Astrocyte (in vitro differentiated cells and primary cell): ENCODE results near the gene SCART1. TPM values are rescaled to one million over a fixed set of nuclear protein-coding genes. Genes with fewer than 3 reads are reported as not detected.

Source experiments
- DNase-seq: peaks from one replicate; pipeline ENCODE4 v3.0.0-alpha.2; 2010; ENCODE audit warnings: low read depth
- FAIRE-seq: peaks from 2 replicates; lab custom pipeline; 2011; peaks lifted over from hg19 to GRCh38; lab: Jason Lieb, UNC
- H2AFZ ChIP-seq: 2 replicates; pipeline ENCODE4 v1.6.0; 2012; ENCODE audit warnings: low read depth, low read length, inconsistent platforms
- H3K27ac ChIP-seq: 2 replicates; pipeline ENCODE4 v1.5.1; 2011; ENCODE audit warnings: low read depth, low read length, inconsistent platforms
- H3K27me3 ChIP-seq: 2 replicates; pipeline ENCODE4 v1.6.0; 2011; ENCODE audit warnings: low read length, inconsistent platforms; ENCODE audit not compliant: insufficient read depth
- H3K36me3 ChIP-seq: 2 replicates; pipeline ENCODE4 v1.5.1; 2011; ENCODE audit warnings: low read length, inconsistent platforms; ENCODE audit not compliant: insufficient read depth
- H3K4me1 ChIP-seq: 2 replicates; pipeline ENCODE4 v1.5.1; 2011; ENCODE audit warnings: low read length, inconsistent platforms; ENCODE audit not compliant: insufficient read depth
- H3K4me2 ChIP-seq: 2 replicates; pipeline ENCODE4 v1.6.0; 2012; ENCODE audit warnings: low read length, inconsistent platforms
- H3K4me3 ChIP-seq: 2 replicates; pipeline ENCODE4 v1.5.1; 2011; ENCODE audit warnings: low read depth, mild to moderate bottlenecking, low read length, inconsistent platforms; ENCODE audit not compliant: insufficient read depth
- H3K79me2 ChIP-seq: 2 replicates; pipeline ENCODE4 v1.6.0; 2012; ENCODE audit warnings: mild to moderate bottlenecking, low read length, inconsistent platforms; ENCODE audit not compliant: insufficient read depth
- H3K9ac ChIP-seq: 2 replicates; pipeline ENCODE4 v1.6.0; 2012; ENCODE audit warnings: mild to moderate bottlenecking, low read length, inconsistent platforms
- H3K9me3 ChIP-seq: 2 replicates; pipeline ENCODE4 v1.5.1; 2012; ENCODE audit warnings: low read depth, mild to moderate bottlenecking, low read length, inconsistent platforms; ENCODE audit not compliant: insufficient read depth
- H4K20me1 ChIP-seq: 2 replicates; pipeline ENCODE4 v1.6.0; 2012; ENCODE audit warnings: low read length, inconsistent platforms; ENCODE audit not compliant: insufficient read depth
- H3K27ac Mint-ChIP-seq: one replicate; pipeline ENCODE4 v1.8.0; 2021; ENCODE audit warnings: mild to moderate bottlenecking, mixed read lengths; ENCODE audit not compliant: unreplicated experiment
- H3K27me3 Mint-ChIP-seq: one replicate; pipeline ENCODE4 v1.8.0; 2021; ENCODE audit warnings: low read depth, mixed read lengths; ENCODE audit not compliant: unreplicated experiment
- H3K36me3 Mint-ChIP-seq: one replicate; pipeline ENCODE4 v1.8.0; 2021; ENCODE audit warnings: low read depth, mixed read lengths; ENCODE audit not compliant: unreplicated experiment
- H3K4me1 Mint-ChIP-seq: one replicate; pipeline ENCODE4 v1.8.0; 2021; ENCODE audit warnings: low read depth, mixed read lengths; ENCODE audit not compliant: unreplicated experiment
- H3K4me3 Mint-ChIP-seq: one replicate; pipeline ENCODE4 v1.8.0; 2021; ENCODE audit warnings: mild to moderate bottlenecking, moderate library complexity, mixed read lengths; ENCODE audit not compliant: unreplicated experiment
- H3K9me3 Mint-ChIP-seq: one replicate; pipeline ENCODE4 v1.8.0; 2021; ENCODE audit warnings: mild to moderate bottlenecking, mixed read lengths; ENCODE audit not compliant: unreplicated experiment
- CTCF ChIP-seq: IDR thresholded peaks from 2 replicates; pipeline ENCODE4 v1.5.1; 2011; ENCODE audit warnings: low read depth, mild to moderate bottlenecking, inconsistent platforms, low read length, moderate library complexity; ENCODE audit not compliant: insufficient read depth
- EZH2 ChIP-seq: IDR thresholded peaks from 2 replicates; pipeline ENCODE4 v1.6.1; 2012; ENCODE audit warnings: mild to moderate bottlenecking, low read length, inconsistent platforms; ENCODE audit not compliant: insufficient read depth
- total RNA-seq: library from RNA; stranded (reverse); gene quantifications from 2 replicates; pipeline ENCODE4 v1.2.1, GENCODE V29; 2021

SCART1 gene
- total RNA-seq, 1 donor from 2014 or later: 0.50 TPM

GRCh38 chr10:133445751-133446708 lies 7.7 kb upstream of the SCART1 start:
- Mint-ChIP-seq H3K4me1 (peaks cover 4% of the 10 kb centered on the region), H3K9me3 (peaks cover 36% of the 10 kb centered on the region), H3K4me3 (no peak overlapping the region), H3K36me3 (peaks cover 9% of the 10 kb centered on the region), H3K27me3 (peaks cover 5% of the 10 kb centered on the region), H3K27ac (no peak overlapping the region)
- H2AFZ ChIP-seq: no peak overlapping the region
- TF ChIP-seq CTCF (no peak), EZH2 (no peak)
- H3K4me3 ChIP-seq: no peak overlapping the region
- H3K79me2 ChIP-seq: no peaks in the 10 kb centered on the region
- no peaks in the 10 kb centered on the region for H4K20me1 ChIP-seq
- H3K27ac ChIP-seq: no peak overlapping the region
- no peak overlapping the region for H3K9ac ChIP-seq
- no peak overlapping the region for H3K4me2 ChIP-seq
- peaks cover 5% of the 10 kb centered on the region for H3K9me3 ChIP-seq
- DNase-seq (no peak), FAIRE-seq (no peak)
- H3K27me3 ChIP-seq: no peaks in the 10 kb centered on the region
- no peaks in the 10 kb centered on the region for H3K36me3 ChIP-seq
- no peaks in the 10 kb centered on the region for H3K4me1 ChIP-seq

- peaks cover 5% of the 10 kb centered on the region for H3K9me3 ChIP-seq
- peaks cover 4% of the 10 kb centered on the region for H3K4me1 Mint-ChIP-seq
Measured at GRCh38 chr10:133446979-133447378, 6.8 kb upstream of the SCART1 start.

More at GRCh38 chr10:133446979-133447378, 6.8 kb upstream of the SCART1 start:
- Histone ChIP-seq H3K27ac (no peak overlapping the region), H3K9ac (no peak overlapping the region), H4K20me1 (no peaks in the 10 kb centered on the region), H3K27me3 (no peaks in the 10 kb centered on the region), H3K4me1 (no peaks in the 10 kb centered on the region), H2AFZ (no peak overlapping the region), H3K36me3 (no peaks in the 10 kb centered on the region), H3K4me3 (no peak overlapping the region), H3K4me2 (no peak overlapping the region), H3K79me2 (no peaks in the 10 kb centered on the region)
- Mint-ChIP-seq H3K4me3 (no peak overlapping the region), H3K9me3 (peaks cover 36% of the 10 kb centered on the region), H3K27me3 (peaks cover 5% of the 10 kb centered on the region), H3K36me3 (peaks cover 9% of the 10 kb centered on the region), H3K27ac (no peak overlapping the region)
- no peak for TF ChIP-seq EZH2
- TF ChIP-seq CTCF: no peak
- DNase-seq (no peak), FAIRE-seq (no peak)
